H1 (cell line): ENCODE measurements around the gene CLIC2. TPM values are rescaled to one million over a fixed set of nuclear protein-coding genes. Genes with fewer than 3 reads are reported as not detected.

ENCODE experiments used
- CTCF ChIA-PET: fragments of 300-600 bp; sonication (Branson Sonifier 250); formaldehyde crosslinking; loops from one replicate; lab custom pipeline; 2021; ENCODE audit not compliant: partially characterized antibody; lab: Charles Lee
- POLR2A ChIA-PET: fragments of 300-600 bp; sonication (Branson Sonifier 250); formaldehyde crosslinking; loops from one replicate; lab custom pipeline; 2021; ENCODE audit warnings: inconsistent platforms; ENCODE audit not compliant: partially characterized antibody; lab: Charles Lee
- DNase-seq, 2 experiments: peaks; one replicate each; pipeline versions ENCODE4 v3.0.0 to v3.0.0-alpha.2; 2010 to 2022; ENCODE audit warnings: low spot score in 2 of 2, low read depth in 1 of 2, mixed read lengths in 1 of 2
- FAIRE-seq: peaks from 2 replicates; lab custom pipeline; 2011; peaks lifted over from hg19 to GRCh38; lab: Jason Lieb, UNC
- H2AFZ ChIP-seq: 2 replicates; pipeline ENCODE4 v1.8.1; 2012; ENCODE audit warnings: low read length, inconsistent platforms
- H2AK5ac ChIP-seq: 2 replicates; pipeline ENCODE4 v1.6.1; 2013; ENCODE audit warnings: low read depth, low read length
- H2BK120ac ChIP-seq: replicated peaks from 2 replicates; pipeline ENCODE3; 2013; ENCODE audit warnings: low read depth, low read length, inconsistent platforms
- H2BK12ac ChIP-seq: 2 replicates; pipeline ENCODE4 v1.6.1; 2013; ENCODE audit warnings: low read depth, low read length
- H2BK15ac ChIP-seq: 2 replicates; pipeline ENCODE4 v1.6.1; 2013; ENCODE audit warnings: low read length
- H2BK20ac ChIP-seq: 2 replicates; pipeline ENCODE4 v1.6.1; 2013; ENCODE audit warnings: low read length
- H2BK5ac ChIP-seq: 2 replicates; pipeline ENCODE4 v1.6.1; 2013; ENCODE audit warnings: low read depth, low read length
- H3K14ac ChIP-seq: 2 replicates; pipeline ENCODE4 v1.6.1; 2013; ENCODE audit warnings: inconsistent platforms; ENCODE audit not compliant: insufficient read length
- H3K18ac ChIP-seq: 2 replicates; pipeline ENCODE4 v1.6.1; 2013; ENCODE audit warnings: low read length; ENCODE audit errors: extremely low read depth
- H3K23ac ChIP-seq: 2 replicates; pipeline ENCODE4 v1.6.1; 2013; ENCODE audit warnings: inconsistent platforms; ENCODE audit not compliant: insufficient read length
- H3K23me2 ChIP-seq: 2 replicates; pipeline ENCODE4 v1.6.1; 2013; ENCODE audit warnings: low read depth, low read length
- H3K27ac ChIP-seq: 2 replicates; pipeline ENCODE4 v1.6.1; 2011; ENCODE audit warnings: low read depth, low read length, inconsistent platforms
- H3K27me3 ChIP-seq, 4 experiments: replicated peaks in 1 of 4; 1 replicate in 1 of 4; 2 replicates in 3 of 4; pipeline versions ENCODE4 v1.6.1 to v1.8.1; 2011 to 2013; ENCODE audit warnings: low read length in 3 of 4, mild to moderate bottlenecking in 3 of 4, inconsistent platforms in 2 of 4, mixed read lengths in 2 of 4, moderate library complexity in 1 of 4; ENCODE audit not compliant: control insufficient read depth in 3 of 4, insufficient read depth in 3 of 4; ENCODE audit errors: extremely low read depth in 1 of 4
- H3K36me3 ChIP-seq, 4 experiments: 2 replicates each; pipeline versions ENCODE4 v1.6.1 to v1.8.1; 2011 to 2013; ENCODE audit warnings: mild to moderate bottlenecking in 4 of 4, low read length in 3 of 4, moderate library complexity in 2 of 4, control low read depth in 1 of 4, inconsistent platforms in 1 of 4; ENCODE audit not compliant: insufficient read depth in 4 of 4, control insufficient read depth in 2 of 4
- H3K4ac ChIP-seq: replicated peaks from 2 replicates; pipeline ENCODE3; 2013; ENCODE audit warnings: low read length, low read depth, mixed read lengths, inconsistent platforms; ENCODE audit not compliant: insufficient read length
- H3K4me1 ChIP-seq, 4 experiments: replicated peaks in 1 of 4; 1 replicate in 1 of 4; 2 replicates in 3 of 4; pipeline versions ENCODE4 v1.6.1 to v1.8.1; 2011 to 2013; ENCODE audit warnings: low read length in 3 of 4, inconsistent platforms in 2 of 4, mixed read lengths in 1 of 4; ENCODE audit not compliant: insufficient read depth in 4 of 4, control insufficient read depth in 3 of 4
- H3K4me2 ChIP-seq, 2 experiments: 2 replicates each; pipeline versions ENCODE4 v1.6.1 to v1.8.1; 2011 to 2013; ENCODE audit warnings: low read depth in 2 of 2, low read length in 2 of 2, control low read depth in 1 of 2, inconsistent platforms in 1 of 2, mild to moderate bottlenecking in 1 of 2; ENCODE audit not compliant: insufficient read depth in 1 of 2
- H3K4me3 ChIP-seq, 4 experiments: fragments of 200-600, 300-600 bp in 1 of 4; sonication (generic), shearing (Covaris generic), sonication (Bioruptor Twin) in 1 of 4; 2 replicates each; pipeline versions ENCODE4 v1.5.1 to v1.8.1; 2011 to 2016; ENCODE audit warnings: low read length in 4 of 4, low read depth in 3 of 4, control low read depth in 2 of 4, inconsistent platforms in 2 of 4, mild to moderate bottlenecking in 2 of 4, mixed read lengths in 1 of 4, moderate library complexity in 1 of 4; ENCODE audit not compliant: insufficient read depth in 2 of 4; ENCODE audit errors: extremely low read depth in 1 of 4
- H3K56ac ChIP-seq: replicated peaks from 2 replicates; pipeline ENCODE3; 2013; ENCODE audit warnings: low read depth, mild to moderate bottlenecking, mixed read lengths, low read length, inconsistent platforms; ENCODE audit not compliant: insufficient read length
- H3K79me1 ChIP-seq: 2 replicates; pipeline ENCODE4 v1.6.1; 2013; ENCODE audit warnings: low read depth, low read length, control low read depth
- H3K79me2 ChIP-seq, 2 experiments: 2 replicates each; pipeline versions ENCODE4 v1.6.1 to v1.8.1; 2012 to 2013; ENCODE audit warnings: low read length in 2 of 2, mild to moderate bottlenecking in 2 of 2, inconsistent platforms in 1 of 2; ENCODE audit not compliant: insufficient read depth in 2 of 2, control insufficient read depth in 1 of 2
- H3K9ac ChIP-seq, 4 experiments: replicated peaks in 1 of 4; 1 replicate in 1 of 4; 2 replicates in 3 of 4; pipeline versions ENCODE4 v1.6.1 to v1.8.1; 2011 to 2013; ENCODE audit warnings: low read depth in 3 of 4, low read length in 3 of 4, control low read depth in 2 of 4, mild to moderate bottlenecking in 2 of 4, moderate library complexity in 2 of 4, inconsistent platforms in 1 of 4; ENCODE audit errors: extremely low read depth in 1 of 4
- H3K9me3 ChIP-seq, 2 experiments: 2 replicates each; pipeline versions ENCODE4 v1.6.1 to v1.8.1; 2012 to 2013; ENCODE audit warnings: mild to moderate bottlenecking in 2 of 2, moderate library complexity in 2 of 2, control low read depth in 1 of 2, inconsistent platforms in 1 of 2, low read depth in 1 of 2, low read length in 1 of 2, mixed read lengths in 1 of 2; ENCODE audit not compliant: insufficient read depth in 2 of 2
- H4K20me1 ChIP-seq, 2 experiments: replicated peaks in 1 of 2; 2 replicates each; pipeline versions ENCODE3 to v1.8.1; 2011 to 2013; ENCODE audit warnings: inconsistent platforms in 2 of 2, low read length in 2 of 2, mild to moderate bottlenecking in 1 of 2; ENCODE audit not compliant: insufficient read depth in 2 of 2, control insufficient read depth in 1 of 2
- H4K5ac ChIP-seq: 2 replicates; pipeline ENCODE4 v1.6.1; 2013; ENCODE audit warnings: low read length, low read depth, mixed read lengths, inconsistent platforms; ENCODE audit not compliant: insufficient read length
- H4K8ac ChIP-seq: 2 replicates; pipeline ENCODE4 v1.8.0; 2013; ENCODE audit warnings: mild to moderate bottlenecking, moderate library complexity, low read length, inconsistent platforms; ENCODE audit not compliant: insufficient read depth; ENCODE audit errors: extremely low read depth
- H4K91ac ChIP-seq: replicated peaks from 2 replicates; pipeline ENCODE3; 2013; ENCODE audit warnings: low read length, mixed read lengths, inconsistent platforms; ENCODE audit not compliant: insufficient read length
- ATF2 ChIP-seq: IDR thresholded peaks from 2 replicates; pipeline ENCODE4 v1.6.1; 2012; ENCODE audit warnings: low read length, inconsistent platforms
- BACH1 ChIP-seq: IDR thresholded peaks from 2 replicates; pipeline ENCODE4 v1.6.1; 2012; ENCODE audit warnings: low read length, improper control_type of control experiment
- BCL11A ChIP-seq, 2 experiments: IDR thresholded peaks; one replicate each; pipeline ENCODE4 v1.6.1; 2011; ENCODE audit warnings: low read depth in 2 of 2, low read length in 2 of 2, mild to moderate bottlenecking in 2 of 2
- FOSL1 ChIP-seq: IDR thresholded peaks from 2 replicates; pipeline ENCODE4 v1.6.1; 2011; ENCODE audit warnings: mild to moderate bottlenecking, low read depth, low read length, moderate library complexity; ENCODE audit not compliant: insufficient read depth
- HDAC2 ChIP-seq, 2 experiments: fragments of 300-600 bp in 1 of 2; sonication (generic) in 1 of 2; IDR thresholded peaks; 2 replicates each; pipeline ENCODE4 v1.6.1; 2011 to 2012; ENCODE audit warnings: low read depth in 2 of 2, low read length in 2 of 2, mild to moderate bottlenecking in 2 of 2, moderate library complexity in 2 of 2, borderline replicate concordance in 1 of 2, inconsistent platforms in 1 of 2
- HDAC6 ChIP-seq: IDR thresholded peaks from one replicate; pipeline ENCODE4 v1.7.1; 2012; ENCODE audit warnings: low read depth, mild to moderate bottlenecking, inconsistent platforms, low read length, moderate library complexity
- KDM5A ChIP-seq: fragments of 200-600 bp; IDR thresholded peaks from 2 replicates; pipeline ENCODE4 v1.7.1; 2012; ENCODE audit warnings: mild to moderate bottlenecking, low read length, inconsistent platforms, mixed read lengths
- NANOG ChIP-seq: IDR thresholded peaks from 2 replicates; pipeline ENCODE4 v1.6.1; 2011; ENCODE audit warnings: low read length, low read depth, mild to moderate bottlenecking, inconsistent platforms; ENCODE audit not compliant: insufficient read depth, poor library complexity, severe bottlenecking
- RFX5 ChIP-seq: IDR thresholded peaks from 2 replicates; pipeline ENCODE4 v1.6.1; 2011; ENCODE audit warnings: low read depth, low read length, improper control_type of control experiment, borderline replicate concordance
- SIN3A ChIP-seq, 2 experiments: IDR thresholded peaks in 1 of 2; conservative IDR thresholded peaks in 1 of 2; 2 replicates each; pipeline ENCODE4 v1.6.1; 2011 to 2012; ENCODE audit warnings: low read length in 2 of 2, improper control_type of control experiment in 1 of 2, low read depth in 1 of 2, mild to moderate bottlenecking in 1 of 2
- TBP ChIP-seq: IDR thresholded peaks from 2 replicates; pipeline ENCODE4 v1.6.1; 2011; ENCODE audit warnings: low read depth, low read length, improper control_type of control experiment
- YY1 ChIP-seq: IDR thresholded peaks from 2 replicates; pipeline ENCODE4 v1.6.1; 2011; ENCODE audit warnings: low read depth, mild to moderate bottlenecking, low read length
- WGBS, 2 experiments: shearing (Covaris generic) in 1 of 2; methylation state at CpG; one replicate each; pipeline versions ENCODE4 v1.1.6 to v1.1.7; 2013 to 2015; ENCODE audit warnings: low lambda C conversion rate in 2 of 2, mixed read lengths in 2 of 2, inconsistent platforms in 1 of 2, low coverage in 1 of 2, missing lambda C conversion rate in 1 of 2; ENCODE audit not compliant: insufficient replicate concordance in 2 of 2, insufficient coverage in 1 of 2, insufficient read length in 1 of 2; ENCODE audit errors: extremely low coverage in 1 of 2, missing lambda C conversion rate in 1 of 2; 5-methylcytosine and 5-hydroxymethylcytosine counted together
- polyA plus RNA-seq, 7 experiments: library from polyadenylated mRNA; depleted of rRNA in 3 of 7; stranded (reverse) in 5 of 7; unstranded in 2 of 7; fragments of >200 nt in 5 of 7; fragments of 200-250 nt in 2 of 7; gene quantifications; 1 replicate in 5 of 7; 2 replicates in 1 of 7; 4 replicates in 1 of 7; pipeline versions ENCODE4 v1.2.1 to v1.2.3, GENCODE V29; 2011 to 2013; ENCODE audit warnings: missing spikeins in 2 of 7, mixed read lengths in 2 of 7
- total RNA-seq: library from RNA; stranded (reverse); fragmentation: NEBNext Ultra II Directional; extraction: Animal tissue kit (Norgen Biotek cat#: 25700); gene quantifications from 2 replicates; pipeline ENCODE4 v1.2.1, GENCODE V29; 2021

The CLIC2 gene
- total and polyA plus RNA-seq, 2 of the 8 experiments (the other 6 are each of a cell fraction or from before 2014, with no cell fraction given): 0.08 to 0.61 TPM

DNA sequence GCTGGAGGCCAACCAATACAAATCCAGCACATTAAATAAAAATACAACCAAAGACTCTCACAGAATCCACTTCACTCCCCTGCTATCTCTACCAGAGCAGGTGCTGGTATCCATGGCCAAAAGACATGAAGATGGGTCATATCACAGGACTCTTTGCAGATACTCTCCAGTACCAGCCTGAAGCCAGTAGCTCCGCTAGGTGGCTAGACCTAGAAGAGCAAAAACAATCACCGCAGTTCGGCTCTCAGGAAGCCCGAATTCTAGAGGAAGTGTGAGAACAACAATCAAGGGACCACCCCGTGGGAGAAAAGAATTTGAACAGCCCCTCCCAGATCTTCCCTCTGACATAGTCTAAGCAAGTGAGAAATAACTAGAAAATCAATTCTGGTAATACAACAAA, 20.2 kb downstream of the CLIC2 start:
- H3K4ac ChIP-seq: no peak overlapping the region
- H3K14ac ChIP-seq: no peak overlapping the region
- no peak overlapping the region for H3K4me2 ChIP-seq
- no peaks in the 10 kb centered on the region for H3K9me3 ChIP-seq
- H3K56ac ChIP-seq: no peak overlapping the region
- no peak overlapping the region for H4K5ac ChIP-seq
- H3K27me3 ChIP-seq: no peaks in the 10 kb centered on the region
- no peaks in the 10 kb centered on the region for H3K23me2 ChIP-seq
- no peak overlapping the region for H3K23ac ChIP-seq
- no peak overlapping the region for H2BK12ac ChIP-seq
- no peak overlapping the region for H3K4me3 ChIP-seq
- no peaks in the 10 kb centered on the region for H3K4me1 ChIP-seq
- no peak overlapping the region for H2BK5ac ChIP-seq
- no peaks in the 10 kb centered on the region for H4K20me1 ChIP-seq
- DNase-seq (no peak), FAIRE-seq (no peak)
- ChIA-PET POLR2A (no interaction called here), CTCF (interaction anchor here (1.1 kb wide), 1 partner anchor 12 kb away, joined by 5 read pairs; no protein-coding TSS in a partner anchor)
- WGBS, 2 experiments: 73% methylated on average over 5 of the region's 5 CpGs; no CpG with 5 or more reads in 1 of the 2 experiments
- no peak overlapping the region for H4K8ac ChIP-seq
- no peak overlapping the region for H4K91ac ChIP-seq
- H2BK15ac ChIP-seq: no peak overlapping the region
- H3K36me3 ChIP-seq: no peaks in the 10 kb centered on the region
- H2AFZ ChIP-seq: no peak overlapping the region
- H2AK5ac ChIP-seq: no peak overlapping the region
- H3K79me1 ChIP-seq: no peaks in the 10 kb centered on the region
- H3K18ac ChIP-seq: no peak overlapping the region
- H3K27ac ChIP-seq: no peak overlapping the region
- H2BK20ac ChIP-seq: no peak overlapping the region
- no peak overlapping the region for H2BK120ac ChIP-seq
- H3K9ac ChIP-seq: no peak overlapping the region
- H3K79me2 ChIP-seq: no peaks in the 10 kb centered on the region
- TF ChIP-seq RFX5: no peak
- TF ChIP-seq HDAC6: no peak
- no peak for TF ChIP-seq TBP
- no peak for TF ChIP-seq SIN3A (conservative IDR thresholded peaks at IDR 0.05 in 1 of 2, IDR thresholded peaks at IDR 0.05 in 1 of 2; ENCODE audit: low read depth in 1 of 2, low read length in 2 of 2)
- no peak for TF ChIP-seq HDAC2 (IDR thresholded peaks at IDR 0.05; ENCODE audit: borderline replicate concordance in 1 of 2, low read depth in 2 of 2, low read length in 2 of 2)
- TF ChIP-seq YY1: no peak
- no peak for TF ChIP-seq BACH1
- no peak for TF ChIP-seq KDM5A
- TF ChIP-seq FOSL1: no peak
- no peak for TF ChIP-seq BCL11A (IDR thresholded peaks at IDR 0.05; ENCODE audit: low read depth in 2 of 2, low read length in 2 of 2)
- TF ChIP-seq NANOG: no peak
- TF ChIP-seq ATF2: no peak
